Embryonic facial prominence (tissue), 1 donor: ENCODE results near the gene RNF8.
"Not testable (repeated sequence)": the region's sequence is repeated elsewhere in the genome, so short reads cannot be mapped to it uniquely, and the experiment has no call there.

Source experiments
- DNase-seq: peaks from one replicate; pipeline ENCODE4 v3.0.0-alpha.2; 2016; ENCODE audit errors: extremely low spot score

RNF8 gene

GRCh38 chr6:37321516-37322415, 32.0 kb upstream of the RNF8 start:
- DNase-seq: no peak

GRCh38 chr6:37323580-37323979, 30.2 kb upstream of the RNF8 start:
- DNase-seq: no peak

GRCh38 chr6:37324131-37325033, 29.4 kb upstream of the RNF8 start:
- DNase-seq: no peak

GRCh38 chr6:37330345-37330744, 23.4 kb upstream of the RNF8 start:
- not testable (repeated sequence) for DNase-seq

- DNase-seq: no peak
These were observed 22.7 kb upstream of the RNF8 start for GRCh38 chr6:37331047-37331446.

GRCh38 chr6:37332894-37333293, 20.9 kb upstream of the RNF8 start:
- no peak for DNase-seq

GRCh38 chr6:37334047-37334446, 19.7 kb upstream of the RNF8 start:
- DNase-seq: no peak

GRCh38 chr6:37338317-37338716, 15.5 kb upstream of the RNF8 start:
- not testable (repeated sequence) for DNase-seq

GRCh38 chr6:37338745-37339255, 15.0 kb upstream of the RNF8 start:
- no peak for DNase-seq

GRCh38 chr6:37339741-37340638, 13.8 kb upstream of the RNF8 start:
- no peak for DNase-seq

GRCh38 chr6:37340639-37340943, 13.2 kb upstream of the RNF8 start:
- DNase-seq: no peak

GRCh38 chr6:37343248-37343647, 10.5 kb upstream of the RNF8 start:
- DNase-seq: no peak

- no peak for DNase-seq
These were observed 9.5 kb upstream of the RNF8 start for GRCh38 chr6:37344308-37344707.

- not testable (repeated sequence) for DNase-seq
These were observed 8.0 kb upstream of the RNF8 start for GRCh38 chr6:37345804-37346203.

GRCh38 chr6:37347177-37347576, 6.6 kb upstream of the RNF8 start:
- DNase-seq: no peak

GRCh38 chr6:37347670-37348111, 6.1 kb upstream of the RNF8 start:
- no peak for DNase-seq

- DNase-seq: no peak
These were observed 2.8 kb upstream of the RNF8 start for GRCh38 chr6:37351027-37351426.

- DNase-seq: no peak
These were observed 1.4 kb upstream of the RNF8 start for GRCh38 chr6:37352384-37352783.

- no peak for DNase-seq
These were observed 972 bp downstream of the RNF8 start for GRCh38 chr6:37354526-37355384.

- no peak for DNase-seq
These were observed 3.5 kb downstream of the RNF8 start for GRCh38 chr6:37357288-37357687.

GRCh38 chr6:37357860-37358259, 4.1 kb downstream of the RNF8 start:
- DNase-seq: no peak
